Smooth muscle cell (in vitro differentiated cells): ENCODE results near the gene FAM124A. TPM values are rescaled to one million over a fixed set of nuclear protein-coding genes. Genes with fewer than 3 reads are reported as not detected.

ENCODE experiments used
- DNase-seq: peaks from one replicate; lab custom pipeline; 2025; ENCODE audit not compliant: unreplicated experiment; lab: John Stamatoyannopoulos, UW
- H2AFZ ChIP-seq: fragments of 200-600 bp; sonication (generic); 2 replicates; pipeline ENCODE4 v1.6.0; 2016; ENCODE audit warnings: antibody characterized with exemption, low read depth, mild to moderate bottlenecking
- H3F3A ChIP-seq: fragments of 200-600 bp; sonication (generic); 2 replicates; pipeline ENCODE4 v1.6.0; 2017; ENCODE audit warnings: antibody characterized with exemption, low read depth
- H3K27ac ChIP-seq: fragments of 200-600 bp; sonication (generic); 2 replicates; pipeline ENCODE4 v1.5.1; 2016; ENCODE audit warnings: low read depth, mild to moderate bottlenecking
- H3K27me3 ChIP-seq: fragments of 200-600 bp; sonication (generic); 2 replicates; pipeline ENCODE4 v1.6.1; 2016; ENCODE audit warnings: low read depth, mild to moderate bottlenecking
- H3K36me3 ChIP-seq: fragments of 200-600 bp; sonication (generic); 2 replicates; pipeline ENCODE4 v1.5.1; 2016; ENCODE audit warnings: low read depth
- H3K4me1 ChIP-seq: fragments of 200-600 bp; sonication (generic); 2 replicates; pipeline ENCODE4 v1.5.1; 2016; ENCODE audit warnings: low read depth
- H3K4me2 ChIP-seq: fragments of 200-600 bp; sonication (generic); 2 replicates; pipeline ENCODE4 v1.6.0; 2016; ENCODE audit warnings: mild to moderate bottlenecking
- H3K4me3 ChIP-seq: fragments of 200-600 bp; sonication (generic); 2 replicates; pipeline ENCODE4 v1.5.1; 2016; ENCODE audit warnings: mild to moderate bottlenecking
- H3K79me2 ChIP-seq: fragments of 200-600 bp; sonication (generic); 2 replicates; pipeline ENCODE4 v1.6.0; 2016; ENCODE audit warnings: low read depth, mild to moderate bottlenecking
- H3K9ac ChIP-seq: fragments of 200-600 bp; sonication (generic); 2 replicates; pipeline ENCODE4 v1.6.0; 2016; ENCODE audit warnings: low read depth
- H3K9me3 ChIP-seq: fragments of 200-600 bp; sonication (generic); replicated peaks from 2 replicates; pipeline ENCODE4 v1.5.1; 2016; ENCODE audit warnings: low read depth
- H4K20me1 ChIP-seq: fragments of 200-600 bp; sonication (generic); 2 replicates; pipeline ENCODE4 v1.6.0; 2016; ENCODE audit warnings: low read depth
- WGBS: methylation state at CpG from one replicate; pipeline ENCODE4 v1.1.7; 2016; ENCODE audit warnings: low lambda C conversion rate; 5-methylcytosine and 5-hydroxymethylcytosine counted together
- polyA plus RNA-seq: library from polyadenylated mRNA; unstranded; fragments of >200 nt; fragmentation: Nextera tagmentation; extraction: Ambion mirVana; gene quantifications from 2 replicates; pipeline ENCODE4 v1.2.1, GENCODE V29; 2016
- total RNA-seq: library from RNA; depleted of rRNA; stranded (reverse); fragments of >200 nt; gene quantifications from 2 replicates; pipeline ENCODE4 v1.2.3, GENCODE V29; 2014
- TF ChIP-seq, protein P1 (sequence below): fragments of 200-600 bp; sonication (generic); IDR thresholded peaks from 2 replicates; pipeline ENCODE4 v1.5.1; 2017; ENCODE audit warnings: borderline replicate concordance, mild to moderate bottlenecking, antibody characterized with exemption; ENCODE audit not compliant: insufficient read depth, poor library complexity, severe bottlenecking

Gene FAM124A
- total and polyA plus RNA-seq, 2 experiments from 2014 or later, result 0.06 TPM; not detected in 1

DNA sequence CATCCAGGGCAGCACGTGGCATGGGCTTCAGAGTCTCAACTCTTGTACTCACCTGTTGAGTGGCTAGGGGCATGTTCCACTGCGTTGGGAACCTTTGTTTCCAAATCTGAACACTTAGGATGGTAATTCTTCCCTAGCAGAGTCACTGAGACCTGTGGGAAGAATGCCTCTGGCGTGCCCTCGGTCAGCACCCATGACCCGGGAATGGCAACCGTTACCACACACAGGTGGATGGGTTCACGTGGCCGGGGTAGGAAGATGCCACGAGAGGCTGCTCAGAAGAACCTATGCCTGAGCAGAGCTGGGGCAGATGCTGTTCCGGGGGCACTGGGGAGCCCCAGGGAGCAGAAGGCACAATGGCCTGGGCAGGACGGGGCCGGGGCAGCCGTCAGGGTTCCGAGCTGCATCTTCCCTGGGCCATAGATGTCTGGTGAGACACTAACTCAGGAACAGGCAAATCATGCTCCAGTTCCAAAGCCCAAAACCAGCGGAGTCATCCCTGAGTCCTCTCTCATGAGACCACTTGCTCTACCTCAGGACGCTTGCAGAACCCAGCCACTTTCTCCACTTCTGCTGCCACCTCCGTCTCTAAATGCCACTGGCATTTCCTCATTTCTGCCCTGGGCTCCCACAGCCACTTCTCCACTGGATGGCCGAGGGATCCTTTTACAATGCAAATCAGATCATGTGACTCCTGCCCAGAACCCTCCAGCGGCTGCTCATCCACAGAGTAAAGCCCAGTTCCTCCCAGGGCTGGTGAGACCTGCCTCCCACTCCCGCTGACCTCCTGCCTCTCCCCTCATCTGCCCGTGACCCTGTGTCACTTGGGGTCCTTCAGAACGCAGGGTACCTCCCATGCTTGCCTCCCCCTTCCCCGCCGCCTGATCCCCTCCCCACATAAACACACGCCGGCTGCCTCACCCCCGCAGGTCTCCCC, 36.7 kb downstream of the FAM124A start:
- DNase-seq, result no peak
- Histone ChIP-seq H3K4me1 (peaks cover 21% of the 10 kb centered on the region), H4K20me1 (no peaks in the 10 kb centered on the region), H2AFZ (no peak overlapping the region), H3F3A (no peaks in the 10 kb centered on the region), H3K27me3 (no peaks in the 10 kb centered on the region), H3K36me3 (no peaks in the 10 kb centered on the region), H3K27ac (no peak overlapping the region), H3K4me2 (no peak overlapping the region), H3K9ac (no peak overlapping the region), H3K4me3 (no peak overlapping the region), H3K79me2 (no peaks in the 10 kb centered on the region), H3K9me3 (no peaks in the 10 kb centered on the region)
- WGBS, result 85% methylated on average over 27 of the region's 27 CpGs
- TF ChIP-seq, protein P1, sequence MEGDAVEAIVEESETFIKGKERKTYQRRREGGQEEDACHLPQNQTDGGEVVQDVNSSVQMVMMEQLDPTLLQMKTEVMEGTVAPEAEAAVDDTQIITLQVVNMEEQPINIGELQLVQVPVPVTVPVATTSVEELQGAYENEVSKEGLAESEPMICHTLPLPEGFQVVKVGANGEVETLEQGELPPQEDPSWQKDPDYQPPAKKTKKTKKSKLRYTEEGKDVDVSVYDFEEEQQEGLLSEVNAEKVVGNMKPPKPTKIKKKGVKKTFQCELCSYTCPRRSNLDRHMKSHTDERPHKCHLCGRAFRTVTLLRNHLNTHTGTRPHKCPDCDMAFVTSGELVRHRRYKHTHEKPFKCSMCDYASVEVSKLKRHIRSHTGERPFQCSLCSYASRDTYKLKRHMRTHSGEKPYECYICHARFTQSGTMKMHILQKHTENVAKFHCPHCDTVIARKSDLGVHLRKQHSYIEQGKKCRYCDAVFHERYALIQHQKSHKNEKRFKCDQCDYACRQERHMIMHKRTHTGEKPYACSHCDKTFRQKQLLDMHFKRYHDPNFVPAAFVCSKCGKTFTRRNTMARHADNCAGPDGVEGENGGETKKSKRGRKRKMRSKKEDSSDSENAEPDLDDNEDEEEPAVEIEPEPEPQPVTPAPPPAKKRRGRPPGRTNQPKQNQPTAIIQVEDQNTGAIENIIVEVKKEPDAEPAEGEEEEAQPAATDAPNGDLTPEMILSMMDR, result no peak

DNA sequence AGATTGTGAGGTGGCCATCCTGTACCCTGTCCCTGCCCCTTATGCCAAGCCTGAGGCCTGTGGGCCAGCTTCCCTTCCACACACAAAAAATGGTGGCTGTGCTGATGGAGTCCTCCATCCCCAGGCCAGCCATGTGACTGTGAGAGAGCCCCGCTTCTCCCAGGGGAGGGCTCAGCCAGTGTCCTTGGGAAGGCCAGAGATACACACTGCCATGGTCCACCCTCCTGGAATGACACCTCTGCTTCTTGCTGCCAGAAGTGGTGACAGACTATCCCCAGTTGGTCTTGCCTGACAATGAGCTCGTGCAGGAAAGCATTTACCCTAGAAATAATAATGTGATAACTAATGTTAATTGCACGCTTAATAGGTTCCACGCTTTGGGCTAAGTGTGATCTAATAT, 38.0 kb downstream of the FAM124A start:
- Histone ChIP-seq H3K4me1 (peaks cover 18% of the 10 kb centered on the region), H3F3A (no peaks in the 10 kb centered on the region), H3K9me3 (no peaks in the 10 kb centered on the region), H3K27ac (no peak overlapping the region), H3K4me3 (no peak overlapping the region), H3K36me3 (no peaks in the 10 kb centered on the region), H3K79me2 (no peaks in the 10 kb centered on the region), H3K9ac (no peak overlapping the region), H4K20me1 (no peaks in the 10 kb centered on the region), H3K4me2 (no peak overlapping the region), H2AFZ (no peak overlapping the region), H3K27me3 (no peaks in the 10 kb centered on the region)
- TF ChIP-seq, protein P1, result no peak
- 89% methylated on average over 4 of the region's 4 CpGs for WGBS
- no peak for DNase-seq

DNA sequence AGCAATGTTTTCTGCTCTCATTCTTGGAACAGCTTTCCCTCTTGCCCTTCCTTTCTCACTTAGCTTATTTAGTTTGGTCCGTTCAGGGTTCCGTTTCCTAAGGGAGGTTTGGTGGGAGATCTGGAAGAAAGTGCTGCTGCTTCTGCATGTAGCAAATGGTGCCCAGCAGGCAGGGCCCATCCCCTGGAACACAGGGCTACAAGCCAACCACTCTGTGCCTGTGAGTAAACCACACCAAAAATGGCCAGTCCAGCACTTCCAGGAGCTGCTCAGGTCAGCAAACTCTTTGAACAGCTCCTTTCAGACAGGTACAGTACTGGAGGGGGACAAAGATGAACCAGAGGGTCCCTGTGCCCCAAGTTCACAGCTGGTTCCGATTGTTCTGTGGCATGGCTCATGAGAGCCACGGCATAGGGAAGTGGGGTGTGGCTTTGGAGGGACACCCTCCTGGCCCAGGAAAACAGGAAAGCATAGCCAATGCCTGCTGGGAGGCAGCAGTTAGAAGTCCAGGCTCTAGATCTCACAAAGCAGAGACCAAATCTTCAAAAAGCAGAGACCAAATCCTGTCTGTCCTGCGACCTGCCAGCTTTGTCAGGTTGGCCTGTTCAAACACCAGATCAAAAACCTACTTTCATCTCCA, 39.5 kb downstream of the FAM124A start:
- no peak overlapping the region for H3K4me2 ChIP-seq
- peaks cover 12% of the 10 kb centered on the region for H3K4me1 ChIP-seq
- H4K20me1 ChIP-seq, result no peaks in the 10 kb centered on the region
- H3F3A ChIP-seq, result no peaks in the 10 kb centered on the region
- no peaks in the 10 kb centered on the region for H3K27me3 ChIP-seq
- DNase-seq, result no peak
- no peak overlapping the region for H2AFZ ChIP-seq
- no peaks in the 10 kb centered on the region for H3K36me3 ChIP-seq
- H3K9me3 ChIP-seq, result no peaks in the 10 kb centered on the region
- no peaks in the 10 kb centered on the region for H3K79me2 ChIP-seq
- TF ChIP-seq, protein P1, result no peak
- H3K4me3 ChIP-seq, result no peak overlapping the region
- no peak overlapping the region for H3K9ac ChIP-seq
- H3K27ac ChIP-seq, result no peak overlapping the region
- 89% methylated on average over 5 of the region's 5 CpGs for WGBS
